Activated CD8-positive, alpha-beta memory T cell treated with anti-CD3 and anti-CD28 coated beads for 4 hours (primary cell): ENCODE results near the gene LTBP3.

Experiments used
- DNase-seq, 2 donors: peaks; one replicate each; pipeline ENCODE4 v3.0.0-alpha.2; 2020; ENCODE audit warnings: low read depth in 2 of 2

Gene LTBP3

DNA sequence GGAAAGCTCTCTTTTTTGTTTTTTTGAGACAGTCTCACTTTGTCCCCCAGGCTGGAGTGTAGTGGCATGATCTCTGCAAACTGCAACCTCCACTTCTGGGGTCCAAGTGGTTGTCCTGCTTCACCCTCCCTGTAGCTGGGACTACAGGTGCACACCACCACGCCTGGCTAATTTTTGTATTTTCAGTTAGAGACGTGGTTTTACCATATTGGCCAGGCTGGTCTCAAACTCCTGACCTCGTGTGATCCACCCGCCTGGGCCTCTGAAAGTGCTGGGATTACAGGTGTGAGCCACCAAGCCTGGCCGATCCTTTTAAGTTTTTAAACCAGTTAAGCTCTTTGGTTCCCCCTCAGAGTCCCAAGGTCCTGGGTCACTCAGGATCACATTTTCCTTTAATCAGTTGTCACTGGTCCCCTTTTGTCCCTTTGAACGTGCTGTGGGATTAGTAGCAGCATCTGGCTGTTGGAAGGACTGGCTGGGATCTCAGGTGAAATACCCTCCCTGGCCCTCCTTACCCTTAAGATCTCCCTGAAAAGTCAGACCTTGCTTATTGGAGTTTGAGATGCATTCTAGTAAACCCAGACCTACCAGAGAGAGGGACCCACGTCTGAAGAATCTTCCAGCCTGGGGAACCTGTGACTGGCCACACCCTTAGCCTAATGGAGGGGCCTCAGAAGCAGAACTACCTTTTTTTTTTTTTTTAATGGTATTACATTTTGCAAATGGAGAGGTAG lies 51.2 kb downstream of the LTBP3 start:
- no peak for DNase-seq

GRCh38 chr11:65506290-65506771 lies 51.8 kb downstream of the LTBP3 start:
- DNase-seq: no peak

- DNase-seq: no peak
Measured at GRCh38 chr11:65505466-65506289, 52.5 kb downstream of the LTBP3 start.

GRCh38 chr11:65504674-65505465 lies 53.3 kb downstream of the LTBP3 start:
- no peak for DNase-seq

GRCh38 chr11:65503949-65504673 lies 54.0 kb downstream of the LTBP3 start:
- no peak for DNase-seq

GRCh38 chr11:65503368-65503948 lies 54.7 kb downstream of the LTBP3 start:
- no peak for DNase-seq

DNA sequence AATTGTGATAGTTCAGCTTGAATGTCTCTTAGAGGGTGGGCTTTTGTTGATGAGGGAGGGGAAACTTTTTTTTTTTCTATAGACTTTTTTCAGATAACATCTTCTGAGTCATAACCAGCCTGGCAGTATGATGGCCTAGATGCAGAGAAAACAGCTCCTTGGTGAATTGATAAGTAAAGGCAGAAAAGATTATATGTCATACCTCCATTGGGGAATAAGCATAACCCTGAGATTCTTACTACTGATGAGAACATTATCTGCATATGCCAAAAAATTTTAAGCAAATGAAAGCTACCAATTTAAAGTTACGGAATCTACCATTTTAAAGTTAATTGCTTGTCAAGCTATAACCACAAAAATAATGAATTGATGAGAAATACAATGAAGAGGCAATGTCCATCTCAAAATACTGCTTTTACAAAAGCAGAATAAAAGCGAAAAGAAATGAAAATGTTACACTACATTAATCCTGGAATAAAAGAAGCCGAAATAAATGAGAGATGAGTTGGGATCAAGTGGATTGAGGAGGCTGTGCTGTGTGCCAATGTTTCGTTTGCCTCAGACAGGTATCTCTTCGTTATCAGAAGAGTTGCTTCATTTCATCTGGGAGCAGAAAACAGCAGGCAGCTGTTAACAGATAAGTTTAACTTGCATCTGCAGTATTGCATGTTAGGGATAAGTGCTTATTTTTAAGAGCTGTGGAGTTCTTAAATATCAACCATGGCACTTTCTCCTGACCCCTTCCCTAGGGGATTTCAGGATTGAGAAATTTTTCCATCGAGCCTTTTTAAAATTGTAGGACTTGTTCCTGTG lies 55.4 kb downstream of the LTBP3 start:
- DNase-seq: no peak

GRCh38 chr11:65502274-65502554 lies 55.9 kb downstream of the LTBP3 start:
- no peak for DNase-seq

GRCh38 chr11:65501472-65502273 lies 56.5 kb downstream of the LTBP3 start:
- no peak for DNase-seq

DNA sequence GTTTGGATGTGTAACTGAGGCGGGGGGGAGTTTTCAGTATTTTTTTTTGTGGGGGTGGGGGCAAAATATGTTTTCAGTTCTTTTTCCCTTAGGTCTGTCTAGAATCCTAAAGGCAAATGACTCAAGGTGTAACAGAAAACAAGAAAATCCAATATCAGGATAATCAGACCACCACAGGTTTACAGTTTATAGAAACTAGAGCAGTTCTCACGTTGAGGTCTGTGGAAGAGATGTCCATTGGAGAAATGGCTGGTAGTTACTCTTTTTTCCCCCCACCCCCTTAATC lies 57.0 kb downstream of the LTBP3 start:
- DNase-seq: no peak

DNA sequence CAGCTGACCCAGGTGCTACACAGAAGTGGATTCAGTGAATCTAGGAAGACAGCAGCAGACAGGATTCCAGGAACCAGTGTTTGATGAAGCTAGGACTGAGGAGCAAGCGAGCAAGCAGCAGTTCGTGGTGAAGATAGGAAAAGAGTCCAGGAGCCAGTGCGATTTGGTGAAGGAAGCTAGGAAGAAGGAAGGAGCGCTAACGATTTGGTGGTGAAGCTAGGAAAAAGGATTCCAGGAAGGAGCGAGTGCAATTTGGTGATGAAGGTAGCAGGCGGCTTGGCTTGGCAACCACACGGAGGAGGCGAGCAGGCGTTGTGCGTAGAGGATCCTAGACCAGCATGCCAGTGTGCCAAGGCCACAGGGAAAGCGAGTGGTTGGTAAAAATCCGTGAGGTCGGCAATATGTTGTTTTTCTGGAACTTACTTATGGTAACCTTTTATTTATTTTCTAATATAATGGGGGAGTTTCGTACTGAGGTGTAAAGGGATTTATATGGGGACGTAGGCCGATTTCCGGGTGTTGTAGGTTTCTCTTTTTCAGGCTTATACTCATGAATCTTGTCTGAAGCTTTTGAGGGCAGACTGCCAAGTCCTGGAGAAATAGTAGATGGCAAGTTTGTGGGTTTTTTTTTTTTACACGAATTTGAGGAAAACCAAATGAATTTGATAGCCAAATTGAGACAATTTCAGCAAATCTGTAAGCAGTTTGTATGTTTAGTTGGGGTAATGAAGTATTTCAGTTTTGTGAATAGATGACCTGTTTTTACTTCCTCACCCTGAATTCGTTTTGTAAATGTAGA lies 57.6 kb downstream of the LTBP3 start:
- DNase-seq: no peak

DNA sequence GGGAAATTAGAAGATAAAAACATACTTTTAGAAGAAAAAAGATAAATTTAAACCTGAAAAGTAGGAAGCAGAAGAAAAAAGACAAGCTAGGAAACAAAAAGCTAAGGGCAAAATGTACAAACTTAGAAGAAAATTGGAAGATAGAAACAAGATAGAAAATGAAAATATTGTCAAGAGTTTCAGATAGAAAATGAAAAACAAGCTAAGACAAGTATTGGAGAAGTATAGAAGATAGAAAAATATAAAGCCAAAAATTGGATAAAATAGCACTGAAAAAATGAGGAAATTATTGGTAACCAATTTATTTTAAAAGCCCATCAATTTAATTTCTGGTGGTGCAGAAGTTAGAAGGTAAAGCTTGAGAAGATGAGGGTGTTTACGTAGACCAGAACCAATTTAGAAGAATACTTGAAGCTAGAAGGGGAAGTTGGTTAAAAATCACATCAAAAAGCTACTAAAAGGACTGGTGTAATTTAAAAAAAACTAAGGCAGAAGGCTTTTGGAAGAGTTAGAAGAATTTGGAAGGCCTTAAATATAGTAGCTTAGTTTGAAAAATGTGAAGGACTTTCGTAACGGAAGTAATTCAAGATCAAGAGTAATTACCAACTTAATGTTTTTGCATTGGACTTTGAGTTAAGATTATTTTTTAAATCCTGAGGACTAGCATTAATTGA lies 58.3 kb downstream of the LTBP3 start:
- DNase-seq: no peak

DNA sequence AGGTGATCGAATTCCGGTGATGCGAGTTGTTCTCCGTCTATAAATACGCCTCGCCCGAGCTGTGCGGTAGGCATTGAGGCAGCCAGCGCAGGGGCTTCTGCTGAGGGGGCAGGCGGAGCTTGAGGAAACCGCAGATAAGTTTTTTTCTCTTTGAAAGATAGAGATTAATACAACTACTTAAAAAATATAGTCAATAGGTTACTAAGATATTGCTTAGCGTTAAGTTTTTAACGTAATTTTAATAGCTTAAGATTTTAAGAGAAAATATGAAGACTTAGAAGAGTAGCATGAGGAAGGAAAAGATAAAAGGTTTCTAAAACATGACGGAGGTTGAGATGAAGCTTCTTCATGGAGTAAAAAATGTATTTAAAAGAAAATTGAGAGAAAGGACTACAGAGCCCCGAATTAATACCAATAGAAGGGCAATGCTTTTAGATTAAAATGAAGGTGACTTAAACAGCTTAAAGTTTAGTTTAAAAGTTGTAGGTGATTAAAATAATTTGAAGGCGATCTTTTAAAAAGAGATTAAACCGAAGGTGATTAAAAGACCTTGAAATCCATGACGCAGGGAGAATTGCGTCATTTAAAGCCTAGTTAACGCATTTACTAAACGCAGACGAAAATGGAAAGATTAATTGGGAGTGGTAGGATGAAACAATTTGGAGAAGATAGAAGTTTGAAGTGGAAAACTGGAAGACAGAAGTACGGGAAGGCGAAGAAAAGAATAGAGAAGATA lies 59.0 kb downstream of the LTBP3 start, which contains the start of gene MALAT1:
TSS of gene MALAT1 (plus strand) at position 69 of the 736 bp plus-strand sequence.
- DNase-seq: peak; percentile 89 to 91

GRCh38 chr11:65498727-65498976 lies 59.5 kb downstream of the LTBP3 start:
- DNase-seq: no peak

DNA sequence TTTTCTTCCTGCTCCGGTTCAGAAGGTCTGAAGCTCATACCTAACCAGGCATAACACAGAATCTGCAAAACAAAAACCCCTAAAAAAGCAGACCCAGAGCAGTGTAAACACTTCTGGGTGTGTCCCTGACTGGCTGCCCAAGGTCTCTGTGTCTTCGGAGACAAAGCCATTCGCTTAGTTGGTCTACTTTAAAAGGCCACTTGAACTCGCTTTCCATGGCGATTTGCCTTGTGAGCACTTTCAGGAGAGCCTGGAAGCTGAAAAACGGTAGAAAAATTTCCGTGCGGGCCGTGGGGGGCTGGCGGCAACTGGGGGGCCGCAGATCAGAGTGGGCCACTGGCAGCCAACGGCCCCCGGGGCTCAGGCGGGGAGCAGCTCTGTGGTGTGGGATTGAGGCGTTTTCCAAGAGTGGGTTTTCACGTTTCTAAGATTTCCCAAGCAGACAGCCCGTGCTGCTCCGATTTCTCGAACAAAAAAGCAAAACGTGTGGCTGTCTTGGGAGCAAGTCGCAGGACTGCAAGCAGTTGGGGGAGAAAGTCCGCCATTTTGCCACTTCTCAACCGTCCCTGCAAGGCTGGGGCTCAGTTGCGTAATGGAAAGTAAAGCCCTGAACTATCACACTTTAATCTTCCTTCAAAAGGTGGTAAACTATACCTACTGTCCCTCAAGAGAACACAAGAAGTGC lies 60.0 kb downstream of the LTBP3 start:
- DNase-seq: no peak

DNA sequence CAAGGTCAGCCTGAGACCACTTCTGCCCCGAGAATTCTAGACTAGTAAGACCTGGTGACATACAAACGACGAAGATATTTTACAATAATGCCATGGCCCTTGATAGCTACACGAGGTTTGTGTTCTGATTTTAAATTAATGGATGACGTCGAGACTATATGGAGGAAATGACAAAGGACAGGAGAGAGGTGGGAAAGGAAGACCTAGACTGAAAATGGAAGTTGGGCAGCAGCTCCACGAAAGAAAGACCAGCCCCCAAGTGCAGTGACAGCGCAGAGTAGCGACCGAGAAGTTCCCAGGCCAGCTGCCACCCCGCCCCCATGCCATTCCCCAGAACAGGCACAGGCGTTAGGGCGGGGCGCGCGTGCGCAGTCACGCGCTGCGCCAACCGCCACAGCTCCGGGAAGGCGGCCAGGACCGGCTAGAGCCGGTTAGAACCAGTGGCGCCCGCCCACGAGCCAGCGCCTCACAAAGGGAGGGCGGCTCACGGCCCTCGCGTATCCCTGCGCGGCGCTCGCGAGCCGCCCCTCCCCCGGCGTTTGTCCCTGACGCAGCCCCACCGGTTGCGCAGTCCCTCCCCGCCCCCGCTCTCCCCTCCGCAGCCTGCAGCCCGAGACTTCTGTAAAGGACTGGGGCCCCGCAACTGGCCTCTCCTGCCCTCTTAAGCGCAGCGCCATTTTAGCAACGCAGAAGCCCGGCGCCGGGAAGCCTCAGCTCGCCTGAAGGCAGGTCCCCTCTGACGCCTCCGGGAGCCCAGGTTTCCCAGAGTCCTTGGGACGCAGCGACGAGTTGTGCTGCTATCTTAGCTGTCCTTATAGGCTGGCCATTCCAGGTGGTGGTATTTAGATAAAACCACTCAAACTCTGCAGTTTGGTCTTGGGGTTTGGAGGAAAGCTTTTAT lies 60.8 kb downstream of the LTBP3 start:
- DNase-seq: peak; percentile 96
